Immature natural killer cell (primary cell): Measurements from ENCODE around the gene FOSL1. TPM values are rescaled to one million over a fixed set of nuclear protein-coding genes. Genes with fewer than 3 reads are reported as not detected.
A peak's percentile ranks its signal among the peaks of the same experiment; 100 is the strongest.
"Not testable (repeated sequence)": the region's sequence is repeated elsewhere in the genome, so short reads cannot be mapped to it uniquely, and the experiment has no call there.

ENCODE experiments used
- DNase-seq, 3 donors: peaks; one replicate each; pipeline ENCODE4 v3.0.0; 2022; ENCODE audit warnings: mixed read lengths in 1 of 3
- H3K27ac Mint-ChIP-seq, 6 donors: one replicate each; pipeline ENCODE4 v1.8.0; 2020; ENCODE audit warnings: mixed read lengths in 6 of 6, mild to moderate bottlenecking in 5 of 6, inconsistent platforms in 4 of 6, moderate library complexity in 3 of 6
- H3K27me3 Mint-ChIP-seq, 3 donors: one replicate each; pipeline ENCODE4 v1.8.0; 2020 to 2021; ENCODE audit warnings: low read depth in 3 of 3, mild to moderate bottlenecking in 3 of 3, mixed read lengths in 3 of 3, moderate library complexity in 3 of 3, inconsistent platforms in 1 of 3
- H3K36me3 Mint-ChIP-seq, 3 donors: one replicate each; pipeline ENCODE4 v1.8.0; 2020; ENCODE audit warnings: mixed read lengths in 3 of 3, inconsistent platforms in 2 of 3, mild to moderate bottlenecking in 2 of 3
- H3K4me1 Mint-ChIP-seq, 2 donors: one replicate each; pipeline ENCODE4 v1.8.0; 2020; ENCODE audit warnings: inconsistent platforms in 2 of 2, mild to moderate bottlenecking in 2 of 2, mixed read lengths in 2 of 2, moderate library complexity in 1 of 2
- H3K4me3 Mint-ChIP-seq, 5 donors: one replicate each; pipeline ENCODE4 v1.8.0; 2020; ENCODE audit warnings: mild to moderate bottlenecking in 5 of 5, mixed read lengths in 5 of 5, inconsistent platforms in 3 of 5, moderate library complexity in 3 of 5
- H3K9me3 Mint-ChIP-seq, 6 donors: one replicate each; pipeline ENCODE4 v1.8.0; 2020; ENCODE audit warnings: mild to moderate bottlenecking in 6 of 6, mixed read lengths in 6 of 6, inconsistent platforms in 4 of 6, moderate library complexity in 3 of 6
- polyA plus RNA-seq, 3 donors: library from polyadenylated mRNA; unstranded; fragments of 300-500 nt; fragmentation: Illumina TruSeq; gene quantifications; one replicate each; pipeline ENCODE4 v1.2.3, GENCODE V29; 2021

The FOSL1 gene
- polyA plus RNA-seq, 3 donors from 2014 or later, result 0.13 to 0.30 (median 0.17) TPM

- Mint-ChIP-seq H3K4me3 (peak overlapping the region; percentile 58 to 76 (median 64)), H3K27me3 (peaks cover 7 to 29% (median 11%) of the 10 kb centered on the region in 3 donors), H3K9me3 (no peaks in the 10 kb centered on the region), H3K27ac (peak overlapping the region in 1 of 6 donors; percentile 17), H3K4me1 (peaks cover 34 to 40% of the 10 kb centered on the region in 2 donors), H3K36me3 (no peaks in the 10 kb centered on the region)
- peak; percentile 47 to 57 (median 52) for DNase-seq
Measured at GRCh38 chr11:65899356-65900124, 648 bp downstream of the FOSL1 start.

DNA sequence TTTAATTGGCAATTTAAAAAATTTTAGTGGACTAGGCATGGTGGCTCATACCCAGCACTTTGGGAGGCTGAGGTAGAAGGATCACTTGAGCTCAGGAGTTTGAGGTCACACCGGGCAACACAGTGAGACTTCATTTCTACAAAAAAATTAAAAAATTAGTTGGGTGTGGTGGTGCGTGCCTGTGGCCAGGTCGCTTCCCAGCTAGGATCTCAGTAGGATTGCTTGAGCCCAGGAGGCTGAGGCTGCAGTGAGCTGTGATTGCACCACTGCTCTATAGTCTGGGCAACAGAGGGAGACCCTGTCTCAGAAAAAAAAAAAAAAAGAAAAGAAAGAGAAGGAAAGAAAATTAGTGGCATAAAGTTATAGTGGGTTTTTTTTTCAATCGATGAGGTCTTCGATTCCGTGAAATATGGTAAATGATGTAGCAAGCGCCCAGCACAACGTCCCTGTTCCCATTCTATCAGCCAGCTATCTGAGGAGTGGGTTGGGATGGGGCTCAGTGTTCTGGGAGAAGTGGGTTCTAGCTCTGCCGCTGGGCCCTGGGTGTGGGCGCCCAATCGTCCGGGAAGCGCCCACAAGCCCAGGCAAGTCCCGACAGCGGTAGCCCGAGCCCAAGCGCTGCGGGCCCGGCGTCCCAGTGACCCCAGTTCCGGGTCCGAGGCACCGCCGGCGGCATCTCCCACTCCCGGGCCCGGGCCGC, 1.4 kb downstream of the FOSL1 start:
- no peaks in the 10 kb centered on the region for H3K9me3 Mint-ChIP-seq
- no peaks in the 10 kb centered on the region for H3K36me3 Mint-ChIP-seq
- H3K27me3 Mint-ChIP-seq, result peaks cover 7 to 29% (median 7%) of the 10 kb centered on the region in 3 donors
- peak overlapping the region; percentile 56 to 80 (median 75) for H3K4me3 Mint-ChIP-seq
- peaks cover 41 to 47% of the 10 kb centered on the region in 2 donors for H3K4me1 Mint-ChIP-seq
- peak overlapping the region in 4 of 6 donors; percentile 30 to 87 (median 81) for H3K27ac Mint-ChIP-seq
- DNase-seq, result no peak

DNA sequence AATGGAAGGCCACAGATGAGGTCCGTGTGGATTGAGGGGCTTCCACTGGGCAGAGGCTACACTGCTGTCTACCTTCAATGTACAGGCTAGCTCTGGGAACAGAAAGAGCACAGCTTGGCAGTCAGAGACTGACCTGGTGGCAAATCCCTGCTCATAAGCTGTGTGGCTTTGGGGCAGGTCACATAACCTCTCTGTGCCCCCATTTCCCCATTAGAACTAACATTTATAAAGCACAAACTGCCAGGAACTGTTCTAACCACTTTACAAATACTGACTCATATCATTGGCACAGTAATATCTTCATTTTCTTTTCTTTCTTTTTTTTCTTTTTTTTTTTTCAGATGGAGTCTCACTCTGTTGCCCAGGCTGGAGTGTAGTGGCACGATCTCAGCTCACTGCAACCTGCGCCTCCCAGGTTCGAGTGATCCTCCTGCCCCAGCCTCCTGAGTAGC, 3.1 kb downstream of the FOSL1 start:
- Mint-ChIP-seq H3K4me1 (peaks cover 54 to 60% of the 10 kb centered on the region in 2 donors), H3K27ac (no peak overlapping the region), H3K4me3 (peak overlapping the region in 1 of 5 donors; percentile 15), H3K36me3 (no peaks in the 10 kb centered on the region), H3K9me3 (no peaks in the 10 kb centered on the region), H3K27me3 (peaks cover 3 to 17% (median 3%) of the 10 kb centered on the region in 3 donors)
- no peak for DNase-seq

GRCh38 chr11:65896034-65896999, 3.9 kb downstream of the FOSL1 start:
- Mint-ChIP-seq H3K36me3 (no peaks in the 10 kb centered on the region), H3K4me3 (peak overlapping the region in 2 of 5 donors; percentile 9 to 18), H3K27ac (peak overlapping the region in 5 of 6 donors; percentile 34 to 80 (median 65)), H3K27me3 (peaks cover 2 to 14% (median 3%) of the 10 kb centered on the region in 3 donors), H3K4me1 (peaks cover 53 to 59% of the 10 kb centered on the region in 2 donors), H3K9me3 (no peaks in the 10 kb centered on the region)
- no peak for DNase-seq

DNA sequence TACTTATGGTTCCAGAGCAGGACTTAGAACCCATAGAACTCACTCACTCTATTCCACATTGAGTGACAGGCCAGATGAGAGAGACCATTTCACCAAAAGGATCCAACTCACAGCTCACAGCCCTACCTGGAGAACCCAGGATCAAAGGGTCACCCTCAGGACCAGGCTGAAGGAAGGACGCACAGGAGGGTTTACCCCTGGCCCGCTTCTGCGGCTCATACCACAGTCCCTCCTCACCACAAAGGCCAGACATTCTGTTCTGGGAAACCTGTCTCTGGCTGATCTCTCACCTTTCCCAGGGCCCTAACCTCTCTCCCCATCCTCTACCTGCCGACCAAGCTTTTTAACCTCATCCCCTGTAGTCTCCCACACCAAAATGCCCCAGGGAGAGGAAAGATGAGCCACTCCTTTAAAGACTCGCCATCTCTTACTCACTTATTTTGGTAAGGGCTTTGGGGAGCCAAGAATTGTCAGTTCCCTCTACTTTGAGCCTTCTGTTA, 4.7 kb downstream of the FOSL1 start:
- peaks cover 45 to 51% of the 10 kb centered on the region in 2 donors for H3K4me1 Mint-ChIP-seq

GRCh38 chr11:65894034-65894591, 6.1 kb downstream of the FOSL1 start:
- H3K27me3 Mint-ChIP-seq, result peaks cover 2 to 16% (median 7%) of the 10 kb centered on the region in 3 donors
- DNase-seq, result peak; percentile 54 to 55 (median 55)
- H3K9me3 Mint-ChIP-seq, result no peaks in the 10 kb centered on the region
- H3K4me1 Mint-ChIP-seq, result peaks cover 57 to 64% of the 10 kb centered on the region in 2 donors
- H3K4me3 Mint-ChIP-seq, result peak overlapping the region; percentile 82 to 87 (median 84)
- H3K36me3 Mint-ChIP-seq, result no peaks in the 10 kb centered on the region
- peak overlapping the region; percentile 88 to 95 (median 93) for H3K27ac Mint-ChIP-seq

More for the DNA sequence above, 4.7 kb downstream of the FOSL1 start:
- DNase-seq, result no peak
- Mint-ChIP-seq H3K4me3 (peak overlapping the region; percentile 17 to 50 (median 30)), H3K27me3 (peaks cover 2 to 9% (median 3%) of the 10 kb centered on the region in 3 donors), H3K36me3 (no peaks in the 10 kb centered on the region), H3K9me3 (no peaks in the 10 kb centered on the region), H3K27ac (peak overlapping the region; percentile 46 to 70 (median 63))

DNA sequence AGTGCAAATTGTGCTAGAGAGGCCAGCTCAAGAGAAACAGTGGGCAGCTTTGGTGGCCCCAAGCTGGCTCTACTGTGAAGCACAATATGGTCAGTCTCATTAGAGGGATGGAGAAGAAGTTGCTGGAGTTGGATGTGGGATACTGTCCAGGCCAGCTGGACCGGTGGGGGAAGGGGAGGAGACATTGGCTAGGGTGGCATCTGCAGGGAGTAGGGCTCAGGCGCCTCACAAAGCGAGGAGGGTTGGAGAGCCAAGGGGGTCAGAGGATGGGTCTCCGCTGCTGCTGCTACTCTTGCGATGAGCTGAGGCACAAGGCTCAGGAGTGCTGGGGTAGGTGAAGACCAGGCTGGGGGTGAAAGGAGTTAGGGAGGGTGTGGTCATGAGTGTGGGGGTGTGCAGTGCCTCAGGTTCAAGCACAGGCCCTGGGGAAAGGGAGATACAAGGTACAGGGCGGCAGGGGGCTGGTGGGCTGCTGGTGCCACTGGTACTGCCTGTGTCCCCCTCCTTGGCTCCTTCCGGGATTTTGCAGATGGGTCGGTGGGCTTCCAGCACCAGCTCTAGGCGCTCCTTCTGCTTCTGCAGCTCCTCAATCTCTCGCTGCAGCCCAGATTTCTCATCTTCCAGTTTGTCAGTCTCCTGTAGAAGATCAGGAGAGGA, 7.4 kb downstream of the FOSL1 start:
- H3K27me3 Mint-ChIP-seq, result peaks cover 10 to 25% (median 13%) of the 10 kb centered on the region in 3 donors
- no peak for DNase-seq
- no peaks in the 10 kb centered on the region for H3K36me3 Mint-ChIP-seq
- peaks cover 66 to 70% of the 10 kb centered on the region in 2 donors for H3K4me1 Mint-ChIP-seq
- peak overlapping the region; percentile 88 to 95 (median 93) for H3K27ac Mint-ChIP-seq
- no peaks in the 10 kb centered on the region for H3K9me3 Mint-ChIP-seq
- peak overlapping the region; percentile 82 to 87 (median 84) for H3K4me3 Mint-ChIP-seq

DNA sequence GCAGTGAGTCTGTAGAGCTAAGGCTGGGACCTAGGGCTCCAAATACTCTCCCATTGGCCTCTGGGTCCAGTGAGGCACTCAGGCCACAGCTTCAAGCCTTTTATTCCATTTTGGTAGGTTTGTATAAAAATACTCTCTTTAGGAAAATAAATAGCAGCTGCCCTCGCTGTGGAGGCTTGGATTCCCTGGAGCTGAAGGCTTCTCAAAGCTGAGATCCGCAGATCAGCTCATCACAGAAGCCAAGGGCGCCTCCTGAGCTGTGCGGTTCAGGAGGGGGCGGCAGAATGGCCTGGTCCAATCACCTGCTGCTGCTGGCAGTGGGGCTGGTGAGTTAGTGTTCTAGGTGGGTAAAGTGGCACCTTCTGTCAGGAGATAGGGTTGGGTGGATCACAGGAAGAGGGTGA, 8.0 kb downstream of the FOSL1 start:
- Mint-ChIP-seq H3K27ac (peak overlapping the region; percentile 62 to 95 (median 93)), H3K27me3 (peaks cover 7 to 21% (median 10%) of the 10 kb centered on the region in 3 donors), H3K4me1 (peaks cover 70 to 76% of the 10 kb centered on the region in 2 donors), H3K4me3 (peak overlapping the region; percentile 82 to 87 (median 84))
- DNase-seq, H3K9me3 Mint-ChIP-seq, H3K36me3 Mint-ChIP-seq: not testable (repeated sequence)

DNA sequence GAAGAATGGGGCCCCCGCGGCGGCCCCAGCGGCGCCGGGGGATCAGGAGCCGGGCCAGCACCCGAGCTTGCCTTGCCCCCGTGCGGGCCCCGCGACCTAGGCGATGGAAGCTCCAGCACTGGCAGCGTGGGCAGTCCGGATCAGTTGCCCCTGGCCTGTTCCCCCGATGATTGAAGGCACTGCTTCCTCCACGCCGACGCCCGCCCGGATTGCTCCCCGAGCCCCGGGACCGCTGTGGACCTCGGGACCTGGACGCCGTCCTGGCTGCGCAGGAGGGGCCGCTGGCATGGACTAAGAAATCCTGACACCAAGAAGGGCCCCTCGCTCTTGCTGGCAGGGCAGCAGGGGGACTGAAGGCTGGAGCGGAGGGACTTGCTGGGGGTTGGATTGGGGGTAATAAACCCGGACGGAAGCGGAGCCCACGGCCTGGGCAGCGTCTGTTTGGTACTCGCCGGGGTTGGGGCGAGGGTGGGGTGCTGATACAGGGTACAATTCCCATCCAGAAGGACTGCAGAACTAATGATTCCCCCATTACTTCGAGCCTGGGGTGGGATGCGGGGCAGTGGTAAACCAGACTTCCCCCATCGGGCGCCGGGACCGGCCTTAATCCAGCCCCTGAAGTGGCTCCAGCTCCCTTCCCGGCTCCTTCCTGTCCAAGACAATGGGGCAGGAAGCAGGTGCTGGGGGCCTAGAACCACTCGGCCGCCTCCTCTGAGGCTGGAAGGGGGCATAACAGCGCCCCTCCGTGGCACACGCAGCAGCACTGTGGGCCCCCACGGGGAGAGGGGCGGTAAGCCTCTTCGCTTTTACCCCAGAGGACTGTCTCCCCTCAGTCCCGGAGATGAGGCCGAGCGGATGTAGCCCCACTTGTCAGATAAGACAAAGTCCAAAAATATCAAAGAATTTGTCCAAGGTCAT, 8.7 kb downstream of the FOSL1 start:
- DNase-seq, result peak in 2 of 3 donors; percentile 23 to 32
- peaks cover 7 to 21% (median 10%) of the 10 kb centered on the region in 3 donors for H3K27me3 Mint-ChIP-seq
- peak overlapping the region; percentile 62 to 95 (median 93) for H3K27ac Mint-ChIP-seq
- H3K9me3 Mint-ChIP-seq, result no peaks in the 10 kb centered on the region
- H3K36me3 Mint-ChIP-seq, result peaks cover 0 to 2% (median 0%) of the 10 kb centered on the region in 3 donors
- H3K4me3 Mint-ChIP-seq, result peak overlapping the region; percentile 83 to 87 (median 84)
- H3K4me1 Mint-ChIP-seq, result peaks cover 75 to 83% of the 10 kb centered on the region in 2 donors

- Mint-ChIP-seq H3K27ac (peak within 1 kb of the TSS; percentile 94 to 99 (median 98)), H3K4me1 (peaks cover 74 to 80% of the 10 kb centered on the region in 2 donors), H3K4me3 (peak within 1 kb of the TSS; percentile 84 to 94 (median 92)), H3K36me3 (peaks cover 0 to 4% (median 0%) of the 10 kb centered on the region in 3 donors), H3K9me3 (no peaks in the 10 kb centered on the region), H3K27me3 (peaks cover 7 to 19% (median 10%) of the 10 kb centered on the region in 3 donors)
- peak; percentile 98 to 99 (median 98) for DNase-seq
Measured at GRCh38 chr11:65890324-65891218, 9.6 kb downstream of the FOSL1 start, which contains the start of gene CCDC85B. TSS of gene CCDC85B (plus strand) at chr11:65890673. CDS start at chr11:65890784, 111 bp downstream.
